Endodermal cell (in vitro differentiated cells): ENCODE measurements around the gene SUN1. TPM values are rescaled to one million over a fixed set of nuclear protein-coding genes. Genes with fewer than 3 reads are reported as not detected.

Source experiments
- DNase-seq: peaks from one replicate; pipeline ENCODE4 v3.0.0-alpha.2; 2017
- H3K27ac ChIP-seq: 2 replicates; pipeline ENCODE4 v1.5.1; 2013; ENCODE audit warnings: mild to moderate bottlenecking, low read depth, low read length, moderate library complexity
- H3K27me3 ChIP-seq: 2 replicates; pipeline ENCODE4 v1.6.1; 2013; ENCODE audit warnings: mild to moderate bottlenecking, low read length, moderate library complexity; ENCODE audit not compliant: insufficient read depth, control insufficient read depth, poor library complexity, severe bottlenecking
- H3K36me3 ChIP-seq: 2 replicates; pipeline ENCODE4 v1.7.0; 2013; ENCODE audit warnings: mild to moderate bottlenecking, low read length, moderate library complexity; ENCODE audit not compliant: control insufficient read depth, insufficient read depth
- H3K4me1 ChIP-seq: one replicate; pipeline ENCODE4 v1.7.0; 2013; ENCODE audit warnings: low read length; ENCODE audit not compliant: control insufficient read depth, insufficient read depth
- H3K4me3 ChIP-seq: 2 replicates; pipeline ENCODE4 v1.5.1; 2013; ENCODE audit warnings: mild to moderate bottlenecking, low read length, moderate library complexity
- H3K9ac ChIP-seq: 2 replicates; pipeline ENCODE4 v1.6.1; 2013; ENCODE audit warnings: mild to moderate bottlenecking, low read length, moderate library complexity; ENCODE audit not compliant: poor library complexity, severe bottlenecking; ENCODE audit errors: extremely low read depth
- H3K9me3 ChIP-seq: 2 replicates; pipeline ENCODE4 v1.6.1; 2013; ENCODE audit warnings: mild to moderate bottlenecking, low read length, moderate library complexity; ENCODE audit not compliant: control insufficient read depth
- H3K27ac Mint-ChIP-seq: 2 replicates; pipeline ENCODE4 v1.8.0; 2020; ENCODE audit warnings: mixed read lengths
- H3K27me3 Mint-ChIP-seq: 2 replicates; pipeline ENCODE4 v1.8.0; 2021; ENCODE audit warnings: mild to moderate bottlenecking, mixed read lengths; ENCODE audit not compliant: insufficient read depth
- H3K36me3 Mint-ChIP-seq: 2 replicates; pipeline ENCODE4 v1.8.0; 2020; ENCODE audit warnings: low read depth, mixed read lengths
- H3K4me1 Mint-ChIP-seq: 2 replicates; pipeline ENCODE4 v1.8.0; 2020; ENCODE audit warnings: mixed read lengths
- H3K4me3 Mint-ChIP-seq: 2 replicates; pipeline ENCODE4 v1.8.0; 2020; ENCODE audit warnings: mild to moderate bottlenecking, moderate library complexity, mixed read lengths
- H3K9me3 Mint-ChIP-seq: 2 replicates; pipeline ENCODE4 v1.8.0; 2020; ENCODE audit warnings: mild to moderate bottlenecking, mixed read lengths
- CTCF ChIP-seq: fragments of 200-600 bp; sonication (generic); conservative IDR thresholded peaks from 2 replicates; pipeline ENCODE4 v1.5.0; 2021; ENCODE audit warnings: antibody characterized with exemption, mild to moderate bottlenecking
- WGBS, 2 experiments: methylation state at CpG; one replicate each; pipeline versions ENCODE4 v1.1.5 to v1.1.7; 2013; ENCODE audit warnings: missing lambda C conversion rate in 2 of 2, mixed read lengths in 1 of 2; ENCODE audit not compliant: insufficient coverage in 1 of 2, insufficient read length in 1 of 2; 5-methylcytosine and 5-hydroxymethylcytosine counted together
- total RNA-seq, 2 donors: library from RNA; stranded (reverse); fragmentation: NEBNext Ultra II Directional in 1 of 2; extraction: Animal tissue kit (Norgen Biotek cat#: 25700) in 1 of 2; gene quantifications; 2 replicates in 1 of 2; 3 replicates in 1 of 2; pipeline ENCODE4 v1.2.1, GENCODE V29; 2021

The SUN1 gene
- total RNA-seq, 2 donors from 2014 or later, result 133 to 136 TPM

DNA sequence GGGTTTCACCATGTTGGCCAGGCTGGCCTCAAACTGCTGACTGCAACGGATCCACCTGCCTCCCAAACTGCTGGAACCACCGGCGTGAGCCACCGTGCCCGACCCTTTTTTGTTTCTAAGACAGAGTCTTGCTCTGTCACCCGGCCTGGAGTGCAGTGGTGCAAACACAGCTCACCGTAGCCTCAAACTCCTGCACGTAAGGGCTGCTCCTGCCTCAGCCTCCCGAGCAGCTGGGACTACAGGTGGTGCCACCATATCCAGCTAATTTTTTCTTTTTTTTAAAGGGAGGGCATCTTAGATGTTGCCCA, 85.8 kb downstream of the SUN1 start:
- no peak overlapping the region for H3K4me3 ChIP-seq
- H3K27me3 ChIP-seq, result no peaks in the 10 kb centered on the region
- 85 to 86% methylated on average over 8 to 9 of the region's 9 CpGs for WGBS, 2 experiments
- H3K27ac ChIP-seq, result no peak overlapping the region
- DNase-seq, result no peak
- H3K36me3 ChIP-seq, result no peaks in the 10 kb centered on the region
- H3K4me1 Mint-ChIP-seq, result no peaks in the 10 kb centered on the region
- no peaks in the 10 kb centered on the region for H3K9me3 Mint-ChIP-seq
- H3K9me3 ChIP-seq, result no peaks in the 10 kb centered on the region
- H3K4me1 ChIP-seq, result peaks cover 2% of the 10 kb centered on the region
- H3K27me3 Mint-ChIP-seq, result no peaks in the 10 kb centered on the region
- H3K36me3 Mint-ChIP-seq, result no peaks in the 10 kb centered on the region
- H3K4me3 Mint-ChIP-seq, result no peak overlapping the region
- H3K9ac ChIP-seq, result no peak overlapping the region
- H3K27ac Mint-ChIP-seq, result no peak overlapping the region
- TF ChIP-seq CTCF, result no peak

DNA sequence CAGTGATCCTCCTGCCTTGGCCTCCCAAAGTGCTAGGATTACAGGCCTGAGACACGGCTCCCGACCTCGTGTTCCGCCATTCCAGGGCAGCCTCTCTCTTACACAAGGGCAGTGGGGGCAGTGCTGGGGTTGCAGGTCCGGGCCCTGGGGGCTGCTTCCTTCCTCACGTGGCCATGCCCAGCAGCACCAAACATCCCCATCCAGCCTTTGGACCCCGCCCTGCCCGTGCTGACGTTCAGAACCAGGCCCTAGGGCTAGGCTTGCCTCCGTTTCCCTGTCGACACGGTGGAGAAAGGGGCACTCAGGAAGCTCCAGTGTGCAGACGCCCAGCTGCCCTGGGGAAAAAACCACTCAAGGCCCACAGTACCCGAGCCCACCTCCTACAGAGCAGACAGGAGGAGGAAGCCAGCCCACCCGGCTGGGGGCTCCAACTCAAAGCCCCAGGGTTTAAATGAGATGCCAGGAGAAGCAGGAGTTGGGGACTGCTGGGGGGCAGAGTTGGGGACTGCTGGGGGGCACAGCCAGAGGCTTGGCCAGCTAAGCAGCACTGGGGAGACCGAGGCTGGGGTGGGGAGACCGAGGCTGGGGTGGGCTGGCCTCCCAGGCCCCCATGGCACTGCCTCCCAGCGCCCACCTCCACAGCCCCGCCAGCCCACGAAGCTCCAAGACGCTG, 86.3 kb downstream of the SUN1 start:
- Mint-ChIP-seq H3K4me1 (no peaks in the 10 kb centered on the region), H3K27ac (no peak overlapping the region), H3K4me3 (no peak overlapping the region), H3K36me3 (no peaks in the 10 kb centered on the region), H3K27me3 (no peaks in the 10 kb centered on the region), H3K9me3 (no peaks in the 10 kb centered on the region)
- no peak for TF ChIP-seq CTCF
- Histone ChIP-seq H3K9me3 (no peaks in the 10 kb centered on the region), H3K27ac (no peak overlapping the region), H3K4me3 (no peak overlapping the region), H3K4me1 (peaks cover 2% of the 10 kb centered on the region), H3K36me3 (no peaks in the 10 kb centered on the region), H3K9ac (no peak overlapping the region), H3K27me3 (no peaks in the 10 kb centered on the region)
- 94 to 97% methylated on average over 9 to 21 of the region's 21 CpGs for WGBS, 2 experiments
- DNase-seq, result no peak

GRCh38 chr7:919114-919442, 86.8 kb downstream of the SUN1 start:
- no peak overlapping the region for H3K27ac ChIP-seq
- Mint-ChIP-seq H3K36me3 (no peaks in the 10 kb centered on the region), H3K9me3 (no peaks in the 10 kb centered on the region), H3K27me3 (no peaks in the 10 kb centered on the region), H3K27ac (no peak overlapping the region), H3K4me1 (no peaks in the 10 kb centered on the region), H3K4me3 (no peak overlapping the region)
- no peaks in the 10 kb centered on the region for H3K9me3 ChIP-seq
- 89 to 92% methylated on average over 10 to 13 of the region's 13 CpGs for WGBS, 2 experiments
- no peak for DNase-seq
- no peak for TF ChIP-seq CTCF
- H3K27me3 ChIP-seq, result no peaks in the 10 kb centered on the region
- no peak overlapping the region for H3K9ac ChIP-seq
- H3K4me3 ChIP-seq, result no peak overlapping the region
- peaks cover 2% of the 10 kb centered on the region for H3K4me1 ChIP-seq
- no peaks in the 10 kb centered on the region for H3K36me3 ChIP-seq
